Limb (tissue), 2 donors: ENCODE data around the gene GFAP.

ENCODE experiments used
- DNase-seq, 2 donors: peaks; one replicate each; pipeline ENCODE4 v3.0.0-alpha.2; 2016; ENCODE audit errors: extremely low spot score in 2 of 2

GFAP gene

DNA sequence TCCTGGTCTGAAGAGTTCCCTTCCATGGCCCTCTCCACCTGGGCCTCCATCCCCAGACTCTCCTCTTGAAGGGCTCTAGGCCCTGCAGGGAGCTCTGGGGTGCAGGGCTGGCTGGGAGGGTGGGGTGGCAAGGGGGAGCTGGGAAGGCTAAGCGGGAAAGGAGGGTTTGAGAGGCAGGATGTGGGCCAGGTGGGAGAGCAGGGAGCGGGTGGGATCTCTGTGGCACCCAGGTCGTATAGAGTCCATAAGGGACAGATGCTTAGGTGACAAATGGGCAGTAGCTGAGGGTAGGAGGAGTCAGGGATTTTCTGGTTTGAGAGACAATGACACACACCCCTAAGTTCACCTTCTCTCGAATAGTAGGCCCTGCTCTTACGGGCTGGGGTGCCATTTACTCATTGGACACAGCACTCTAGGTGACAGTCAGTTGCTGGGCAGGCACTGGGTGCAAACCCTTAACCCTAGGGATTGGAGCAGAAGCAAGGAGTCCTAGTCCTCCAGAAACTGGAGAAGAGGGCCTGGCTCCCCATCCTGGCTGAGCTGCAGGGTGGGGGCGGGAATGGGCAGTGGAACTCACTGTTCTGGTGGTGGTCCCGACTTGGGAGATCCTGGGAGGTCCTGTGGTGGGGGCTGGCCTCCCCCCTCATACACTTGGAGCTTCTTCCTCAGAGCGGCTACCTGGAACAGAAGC is 16.9 kb upstream of the GFAP start:
- DNase-seq = no peak

DNA sequence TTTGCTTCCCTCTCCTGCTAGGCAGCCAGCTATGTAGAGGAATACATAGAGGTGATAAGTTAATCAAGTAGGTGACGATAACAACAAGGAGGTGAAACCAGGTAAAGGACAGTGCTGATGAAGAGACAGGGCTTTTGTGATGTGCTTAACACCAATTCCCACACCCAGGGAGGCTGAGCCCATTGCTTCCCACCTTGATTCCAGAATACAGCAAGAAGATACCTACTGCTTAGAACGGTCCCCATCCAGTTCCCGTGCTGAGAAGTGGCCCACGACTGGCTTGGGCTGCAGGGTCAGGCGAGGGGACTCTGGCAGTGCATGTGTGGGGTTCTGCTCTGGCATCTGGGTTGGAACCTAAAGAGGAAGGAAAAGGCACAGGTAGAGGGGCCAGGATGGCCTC is 16.1 kb upstream of the GFAP start:
- DNase-seq = no peak

DNA sequence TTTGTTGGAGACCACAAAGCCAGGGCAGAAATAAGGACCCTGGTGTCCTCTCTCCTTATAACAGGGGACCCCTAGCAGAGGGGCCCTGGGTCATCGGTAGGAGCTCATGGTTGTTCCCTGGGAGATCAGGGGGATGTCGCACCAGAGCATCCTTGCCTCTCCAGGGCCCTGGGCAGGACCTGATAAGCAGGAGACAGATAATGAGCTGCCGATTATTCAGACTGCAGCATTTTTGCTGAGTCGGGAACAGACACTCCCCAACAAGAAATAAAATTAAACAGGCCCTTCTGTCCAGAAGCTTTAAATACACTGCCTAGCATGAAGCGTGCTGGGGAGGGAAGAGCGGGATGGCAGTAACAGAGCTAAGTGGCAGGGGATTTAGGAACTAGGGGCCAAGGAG is 15.4 kb upstream of the GFAP start:
- no peak for DNase-seq

DNA sequence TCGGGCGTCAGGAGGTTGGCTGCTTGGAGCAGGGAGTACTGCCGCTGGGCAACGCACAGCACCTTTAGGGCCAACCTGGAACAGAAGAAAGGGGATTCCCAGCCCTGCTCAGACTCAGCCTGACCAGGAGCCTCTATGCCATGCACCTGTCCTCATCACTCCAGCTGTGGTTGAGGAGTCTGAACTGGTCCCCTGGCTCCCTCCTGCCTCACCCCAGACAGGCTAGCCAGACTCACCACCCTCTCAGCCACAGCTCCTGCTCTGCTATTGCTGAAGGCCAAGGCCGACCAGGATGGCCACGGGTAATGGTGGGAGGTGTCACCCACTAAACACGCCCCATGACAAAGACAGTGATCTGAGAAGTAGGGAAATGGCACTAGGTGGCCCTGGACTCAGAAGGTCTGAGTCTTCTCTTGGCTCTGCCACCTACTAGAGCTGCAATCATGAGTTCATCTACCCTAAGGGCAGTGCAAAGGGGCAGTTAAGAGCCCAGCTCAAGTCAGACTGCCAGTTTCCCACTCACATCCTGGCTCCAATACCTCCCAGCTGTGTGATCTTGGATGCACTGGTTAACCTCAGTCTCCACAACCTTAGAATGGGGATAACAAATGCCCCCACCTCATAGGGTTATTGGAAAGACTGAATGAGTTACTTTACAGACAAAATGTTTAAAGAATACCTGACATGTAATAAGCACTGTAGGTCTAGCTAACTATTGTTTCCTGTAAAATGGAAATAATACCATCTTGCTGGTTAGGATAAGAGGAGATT is 13.8 kb upstream of the GFAP start:
- DNase-seq = no peak

DNA sequence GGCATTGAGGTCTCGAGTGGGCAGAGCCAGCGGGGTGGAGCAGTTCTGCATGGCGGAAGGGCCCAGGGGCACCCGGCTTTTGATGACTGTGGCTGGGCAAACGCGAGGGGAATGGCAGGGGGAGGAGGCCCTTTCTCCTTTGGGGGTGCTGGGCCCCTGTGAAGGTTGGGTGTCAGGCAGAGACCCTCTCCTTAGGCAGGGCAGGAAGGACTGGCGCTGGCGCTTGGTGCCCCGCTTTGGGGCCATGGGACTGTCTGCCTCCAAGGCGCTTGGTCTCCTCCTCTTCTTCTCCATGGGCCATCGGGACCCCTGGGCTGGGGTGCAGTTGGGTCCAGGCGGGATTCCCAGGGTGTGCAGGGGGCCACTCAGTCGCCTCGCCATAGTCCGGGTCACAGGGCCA is 12.8 kb upstream of the GFAP start:
- no peak for DNase-seq

DNA sequence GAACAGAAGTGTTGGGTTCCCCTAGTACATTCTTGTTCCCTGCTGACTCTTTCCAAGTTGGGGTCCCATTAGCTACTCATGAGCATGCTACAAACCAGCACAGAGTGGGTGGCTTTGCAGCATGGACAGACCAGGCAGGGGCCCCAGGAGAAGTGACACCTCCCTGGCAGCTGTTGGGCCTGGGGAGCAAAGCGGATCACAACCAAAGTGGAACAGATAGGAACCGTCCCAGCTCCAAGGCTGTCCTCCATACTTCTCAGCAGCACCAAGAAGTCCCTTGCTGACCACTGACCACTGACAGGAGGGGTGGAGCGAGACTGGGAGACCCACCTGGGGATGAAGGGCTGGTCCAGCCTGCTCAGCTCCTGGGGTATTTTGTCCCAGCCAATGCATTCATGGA is 12.4 kb upstream of the GFAP start:
- no peak for DNase-seq

DNA sequence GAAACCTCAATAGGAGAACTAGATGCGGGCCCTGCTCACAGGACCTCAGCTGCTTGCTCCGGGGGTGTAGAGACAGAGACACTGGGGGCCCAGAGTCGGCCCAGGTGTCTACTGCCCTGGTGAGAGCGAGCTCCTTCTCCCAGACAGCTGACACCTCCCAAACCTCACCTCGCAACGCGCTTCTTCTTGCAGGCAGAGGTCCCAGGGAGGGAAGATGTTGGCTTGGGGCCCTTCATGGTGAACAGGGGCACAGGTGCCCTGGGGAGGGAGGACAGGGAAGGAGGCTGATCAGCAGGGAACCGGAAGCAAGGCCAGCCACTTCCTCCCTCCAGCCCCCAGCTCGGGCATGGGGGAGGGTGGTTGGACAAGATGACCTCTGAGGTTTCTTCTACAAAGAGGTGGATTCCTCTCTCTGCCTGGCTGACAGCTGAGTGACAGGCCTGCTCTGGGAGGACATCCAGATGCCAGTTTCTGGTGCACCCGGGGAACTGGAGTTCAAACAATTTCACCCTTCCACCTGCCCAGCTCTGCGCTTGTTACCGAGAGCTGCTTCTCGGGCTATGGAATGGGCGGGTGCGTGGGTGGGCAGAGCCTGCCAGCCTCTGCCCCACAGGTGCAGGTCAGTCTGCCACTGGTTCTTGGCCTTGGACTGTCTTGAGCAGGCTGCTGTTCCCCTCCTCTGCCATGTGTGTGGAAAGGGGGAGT is 11.7 kb upstream of the GFAP start:
- no peak for DNase-seq

DNA sequence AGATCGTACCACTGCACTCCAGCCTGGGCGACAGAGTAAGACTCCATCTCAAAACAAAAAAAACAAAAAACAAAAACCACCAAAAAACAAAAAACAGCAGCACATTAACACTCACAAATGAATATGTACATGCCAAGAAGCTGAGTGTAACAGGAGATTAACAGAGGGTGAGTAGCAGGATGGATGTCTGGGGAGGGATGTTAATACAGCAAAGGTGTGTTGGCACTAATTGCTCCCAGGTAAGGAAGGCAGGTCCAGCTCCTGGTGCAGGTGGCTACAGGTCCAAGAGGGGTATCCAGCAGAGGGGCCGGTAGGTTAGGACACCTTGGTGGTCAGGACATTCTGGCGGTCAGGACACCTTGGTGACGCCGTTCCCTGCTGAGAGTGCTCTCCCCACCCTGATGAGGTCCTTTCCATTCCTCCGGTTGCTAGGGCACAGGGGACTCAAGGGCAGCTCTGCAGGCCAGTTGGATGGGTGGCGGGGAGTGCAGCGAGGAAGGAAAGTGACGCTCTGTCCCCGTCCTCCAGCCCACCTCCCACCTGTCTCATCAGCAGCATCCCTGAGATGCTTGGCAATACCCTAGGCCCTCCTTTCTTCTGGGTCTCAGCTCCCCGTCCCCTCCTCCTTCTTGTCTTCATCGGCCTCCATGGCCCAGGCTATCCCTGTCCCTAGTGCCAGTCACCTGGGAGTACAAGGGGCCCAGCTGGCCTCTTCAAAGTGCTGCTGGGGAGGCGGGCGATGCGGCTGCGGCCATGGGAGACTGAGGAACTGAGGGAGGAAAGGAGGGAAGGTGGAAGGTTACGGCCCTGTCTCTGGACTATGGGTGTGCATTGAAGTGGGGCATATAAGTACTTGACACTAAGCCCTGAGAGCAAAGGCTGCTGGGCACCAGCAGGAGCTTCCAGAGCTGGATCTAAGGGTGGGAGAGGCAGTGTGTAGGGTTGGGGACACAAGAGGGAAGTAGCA is 10.7 kb upstream of the GFAP start:
- no peak for DNase-seq

DNA sequence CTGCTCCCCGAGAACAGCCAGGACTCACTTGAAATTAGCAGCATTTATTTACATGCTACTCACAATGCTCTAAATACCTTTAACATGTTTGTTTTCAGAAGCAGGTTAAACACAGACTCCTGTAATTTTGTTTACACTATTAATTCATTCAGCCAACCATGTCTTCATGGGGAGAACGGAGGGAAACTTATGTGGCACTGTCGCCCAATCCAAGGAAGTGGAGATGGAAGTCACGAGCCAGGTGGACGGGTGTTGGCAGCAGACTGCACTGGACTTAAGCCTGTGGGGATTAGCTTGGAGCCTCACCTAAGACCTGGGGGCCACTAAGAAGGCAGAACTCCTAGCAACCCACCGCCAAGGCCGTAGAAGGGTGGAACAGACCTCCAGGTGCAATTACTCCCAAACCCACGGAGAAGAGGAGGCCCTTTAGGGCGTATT is 8.8 kb upstream of the GFAP start:
- no peak for DNase-seq

DNA sequence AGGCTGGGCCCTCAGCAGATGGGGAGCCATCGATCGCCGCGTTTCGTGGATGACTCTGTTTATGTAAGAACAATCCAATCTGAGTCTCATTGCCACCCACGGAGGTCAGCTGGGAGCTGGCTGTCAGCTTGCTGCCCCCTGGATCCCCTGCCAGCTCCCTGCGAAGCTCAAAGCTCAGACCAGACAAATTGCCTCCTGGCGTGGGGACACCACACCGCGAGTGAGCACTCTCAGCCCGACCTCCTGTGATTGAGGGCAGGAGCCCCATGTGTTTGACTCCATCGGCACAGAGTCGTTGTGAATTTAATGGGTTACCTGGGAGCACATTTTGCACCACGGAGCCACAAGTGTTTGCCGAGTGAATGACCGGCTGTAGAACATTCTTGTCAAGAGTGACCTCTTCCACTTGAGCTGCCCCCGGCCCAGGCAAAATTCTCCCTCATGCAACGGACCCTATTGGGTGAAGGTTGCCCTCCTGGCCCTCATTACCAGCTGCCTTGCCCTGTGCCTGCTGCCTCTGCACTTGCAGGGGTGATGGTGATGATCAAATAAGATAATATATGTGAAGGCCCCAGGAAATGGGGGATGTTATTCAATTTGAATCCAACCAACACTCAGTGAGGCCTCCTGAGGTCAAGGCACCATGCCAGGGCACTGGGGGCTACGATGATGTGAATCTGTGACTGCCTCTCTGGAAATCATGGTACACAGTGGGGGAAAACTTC is 7.6 kb upstream of the GFAP start:
- peak in 1 of 2 donors; percentile 17 for DNase-seq

DNA sequence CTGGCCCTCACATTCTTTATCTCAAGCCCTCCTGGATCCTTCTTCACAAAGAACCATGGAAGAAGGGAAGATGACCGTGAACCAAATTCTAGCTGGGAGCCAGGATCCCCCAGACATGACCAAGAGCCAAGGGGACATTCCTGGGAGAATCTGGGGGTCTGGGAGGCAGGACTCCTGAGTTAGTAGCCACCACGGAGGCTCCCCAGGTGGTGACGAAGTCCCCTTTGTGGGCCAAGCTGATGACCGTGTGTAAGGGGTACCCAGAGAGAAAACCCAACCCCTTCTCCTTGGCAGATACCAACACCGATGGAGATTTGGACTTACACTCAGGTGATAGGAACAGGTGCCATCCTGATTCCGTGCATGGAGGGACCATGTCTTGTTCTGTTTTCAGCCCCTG is 6.8 kb upstream of the GFAP start:
- no peak for DNase-seq

DNA sequence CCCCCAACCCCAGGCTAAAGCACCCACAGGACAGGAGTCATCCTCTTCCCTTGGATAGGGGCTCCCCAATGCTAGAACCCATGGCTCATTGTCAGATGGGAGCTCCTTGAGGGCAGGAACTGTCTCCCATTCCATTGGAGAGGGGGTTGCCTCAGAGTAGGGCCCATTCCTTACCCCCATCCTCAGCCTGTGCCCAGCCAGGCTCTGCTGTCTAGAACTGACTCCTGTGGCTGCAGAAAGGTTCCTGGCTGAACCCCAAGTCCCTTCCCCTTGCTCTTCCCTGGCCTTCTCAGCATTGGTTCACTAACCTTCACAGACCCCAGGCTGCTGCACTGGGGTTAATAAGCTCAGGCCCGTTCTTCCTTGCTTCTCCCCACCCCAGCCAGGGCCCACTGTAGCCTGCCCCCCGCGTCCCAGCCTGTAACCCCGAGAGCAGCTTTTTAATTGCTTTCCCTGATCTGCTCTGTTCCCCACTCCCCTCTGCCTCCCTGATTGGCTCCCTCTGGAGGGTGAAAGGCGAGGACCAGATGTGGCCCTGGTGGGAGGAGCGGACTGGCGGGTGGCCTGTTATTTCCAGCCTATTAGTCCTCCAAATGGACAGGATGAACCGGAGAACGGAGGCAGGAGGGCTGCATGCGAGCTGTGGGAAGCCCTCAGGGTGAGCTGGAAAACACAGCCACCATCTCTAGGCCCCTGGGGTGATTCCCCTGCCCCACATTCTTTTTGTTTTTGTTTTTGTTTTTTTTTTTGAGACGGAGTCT is 6.0 kb upstream of the GFAP start:
- no peak for DNase-seq

DNA sequence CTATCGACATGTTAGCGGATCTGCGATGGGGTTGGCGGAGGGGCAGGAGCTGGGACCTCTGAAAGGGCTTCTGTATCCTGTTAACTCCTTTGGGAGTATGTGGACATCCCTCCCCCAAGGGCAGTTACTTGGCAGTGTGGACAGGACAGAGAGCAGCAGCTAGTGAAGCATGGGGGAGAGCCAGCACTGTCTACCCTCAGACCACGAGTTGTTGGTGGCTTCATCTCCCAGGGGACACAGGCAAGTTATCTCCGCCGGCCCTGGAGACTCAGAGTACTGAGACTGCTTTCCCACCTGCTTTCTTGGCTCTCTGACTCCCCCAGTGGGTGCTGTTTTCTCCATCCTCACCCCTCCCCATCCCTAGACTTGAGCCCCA is 5.3 kb upstream of the GFAP start:
- DNase-seq = no peak

DNA sequence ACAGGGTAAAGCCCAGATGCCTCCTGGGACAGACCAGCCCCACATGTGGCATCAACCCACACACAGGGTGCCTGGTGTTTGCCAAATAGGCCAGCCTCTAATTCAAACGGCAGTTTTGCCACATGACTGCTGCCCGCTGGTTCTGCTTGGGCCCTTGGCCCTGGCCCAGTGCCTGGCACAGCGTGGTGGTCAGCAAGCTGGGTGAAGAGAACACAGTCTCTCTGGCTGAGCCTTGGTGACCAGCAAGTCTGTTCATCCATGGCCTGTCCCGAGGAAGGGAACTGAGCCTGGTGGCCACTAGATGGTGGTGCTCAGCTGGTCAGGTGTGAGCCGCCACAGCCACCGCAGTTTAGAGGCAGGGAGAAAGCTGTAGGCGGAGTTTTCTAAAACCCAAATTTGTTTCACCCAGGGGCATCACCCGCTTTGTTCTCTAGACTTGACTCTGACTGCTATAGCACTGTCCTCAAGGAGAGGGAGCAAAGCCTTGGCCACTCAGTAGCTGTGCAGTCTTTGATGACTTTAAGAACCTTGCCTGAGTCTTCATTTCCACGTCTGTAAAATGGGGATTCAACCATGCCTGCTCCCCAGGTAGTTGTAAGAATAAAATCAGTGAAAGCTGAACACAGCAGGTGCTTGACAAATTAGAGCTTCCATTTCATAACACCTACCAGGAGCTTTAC is 4.7 kb upstream of the GFAP start:
- peak; percentile 74 to 82 for DNase-seq

DNA sequence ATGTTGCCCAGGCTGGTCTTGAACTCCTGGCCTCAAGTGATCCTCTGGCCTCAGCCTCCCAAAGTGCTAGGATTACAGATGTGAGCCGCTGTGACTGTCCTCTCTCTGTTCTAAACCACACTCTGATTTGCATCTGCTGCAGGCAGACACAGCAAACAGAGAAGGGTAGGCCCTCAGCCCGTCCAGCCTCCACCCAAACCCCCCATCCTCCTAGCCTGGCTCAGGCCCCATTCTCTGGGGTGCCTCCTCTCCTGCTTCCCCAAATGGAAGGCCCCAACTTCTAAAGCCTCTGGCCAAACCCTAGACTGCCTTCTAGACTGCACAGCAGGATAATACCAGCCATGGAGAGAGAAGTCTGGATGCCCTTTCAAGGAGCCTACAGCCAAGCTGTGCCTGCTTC is 4.1 kb upstream of the GFAP start:
- no peak for DNase-seq

DNA sequence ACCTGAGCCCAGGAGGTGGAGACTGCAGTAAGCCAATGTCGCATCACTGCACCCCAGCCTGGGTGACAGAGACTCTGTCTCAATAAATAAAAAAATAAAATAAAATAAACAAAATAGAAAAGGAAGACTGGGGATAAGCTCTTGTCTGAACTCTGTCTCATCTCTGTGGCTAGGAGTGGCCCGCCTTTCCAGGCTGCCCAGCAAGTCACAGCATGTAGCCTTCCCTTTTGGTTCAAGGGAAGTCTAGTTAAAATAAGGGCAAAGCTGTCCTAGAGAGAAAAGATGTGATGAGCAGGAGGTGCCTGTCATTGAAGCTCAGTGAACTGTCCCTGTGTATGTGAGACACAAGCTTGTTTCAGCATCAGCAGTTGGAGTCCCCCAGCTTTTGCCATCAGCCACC is 2.7 kb upstream of the GFAP start:
- DNase-seq = no peak

DNA sequence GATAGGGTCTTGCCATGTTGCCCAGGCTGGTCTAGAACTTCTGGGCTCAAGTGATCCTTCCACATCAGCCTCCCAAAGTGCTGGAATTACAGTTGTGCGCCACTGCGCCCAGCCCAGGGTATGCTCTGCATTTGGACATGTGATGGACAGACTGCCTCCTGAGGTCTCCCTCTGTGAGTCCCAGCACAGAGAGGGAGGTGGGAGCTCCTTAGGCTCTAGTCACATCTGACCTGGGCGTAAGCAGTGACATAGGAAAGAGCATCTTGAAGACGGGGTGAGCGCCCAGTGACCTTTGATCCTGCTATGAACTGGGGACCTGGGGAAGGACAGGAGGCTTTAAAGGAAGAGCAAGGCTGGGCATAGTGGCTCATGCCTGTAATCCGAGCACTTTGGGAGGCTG is 2.2 kb upstream of the GFAP start:
- DNase-seq = no peak

DNA sequence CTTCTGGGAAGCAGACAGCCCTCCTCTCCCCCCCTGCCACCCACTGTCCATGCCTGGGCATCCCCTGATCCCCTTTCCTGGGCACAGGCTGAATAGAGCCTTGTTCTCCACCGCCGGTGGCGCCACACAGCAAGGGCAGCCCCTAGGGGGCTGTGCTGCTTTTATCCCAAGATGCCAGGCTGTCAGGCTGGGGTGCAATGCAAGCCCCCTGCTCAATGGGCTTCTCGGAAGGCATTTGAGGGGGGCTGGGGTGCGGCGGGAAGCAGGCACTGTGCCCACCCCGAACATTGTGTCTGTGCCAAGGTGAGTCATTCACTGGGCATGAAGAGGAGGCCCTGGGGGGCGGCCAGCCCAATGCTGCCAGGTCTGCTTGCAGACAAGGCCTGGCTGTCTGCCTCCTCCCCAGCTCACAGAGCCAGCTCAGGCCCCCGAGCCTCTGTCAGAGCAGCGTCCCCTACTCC is 1.5 kb upstream of the GFAP start:
- peak in 1 of 2 donors; percentile 77 for DNase-seq
